B cell (primary cell): ENCODE results near the gene FHDC1. TPM values are rescaled to one million over a fixed set of nuclear protein-coding genes. Genes with fewer than 3 reads are reported as not detected.

Experiments used
- ATAC-seq: fragments of 200-7000 bp; cut with Tn5 transposase; one replicate; pipeline ENCODE4 v1.10.0; 2021; ENCODE audit warnings: low read depth, mild to moderate bottlenecking, moderate number of reproducible peaks, moderate library complexity
- CTCF ChIA-PET: fragments of 350-600 bp; sonication (Branson Sonifier 250); formaldehyde crosslinking; loops from one replicate; lab custom pipeline; 2021; ENCODE audit warnings: antibody characterized with exemption, inconsistent platforms; lab: Charles Lee
- POLR2A ChIA-PET: fragments of 350-600 bp; sonication (Branson Sonifier 250); formaldehyde crosslinking; loops from one replicate; lab custom pipeline; 2021; ENCODE audit warnings: antibody characterized with exemption; lab: Charles Lee
- DNase-seq: peaks from one replicate; pipeline ENCODE4 v3.0.0; 2013
- H2AFZ ChIP-seq: 2 replicates; pipeline ENCODE4 v1.6.1; 2012; ENCODE audit warnings: mild to moderate bottlenecking, low read depth, low read length; ENCODE audit not compliant: insufficient read depth, poor library complexity, severe bottlenecking
- H3K27ac ChIP-seq, 2 donors: 1 replicate in 1 of 2; 2 replicates in 1 of 2; pipeline ENCODE4 v1.5.1; 2012 to 2013; ENCODE audit warnings: low read length in 2 of 2, mild to moderate bottlenecking in 2 of 2, moderate library complexity in 1 of 2
- H3K27me3 ChIP-seq, 4 experiments: fragments of 200-600 bp in 1 of 4; sonication (generic) in 1 of 4; replicated peaks in 1 of 4; 1 replicate in 2 of 4; 2 replicates in 2 of 4; pipeline versions ENCODE4 v1.6.1 to v1.7.0; 2013 to 2016; ENCODE audit warnings: low read length in 3 of 4, mild to moderate bottlenecking in 2 of 4, mixed read lengths in 1 of 4, moderate library complexity in 1 of 4; ENCODE audit not compliant: insufficient read depth in 4 of 4, control insufficient read depth in 3 of 4; ENCODE audit errors: control extremely low read depth in 1 of 4
- H3K36me3 ChIP-seq, 2 experiments: replicated peaks in 1 of 2; 1 replicate in 1 of 2; 2 replicates in 1 of 2; pipeline versions ENCODE4 v1.6.1 to v1.7.1; 2013; ENCODE audit warnings: low read length in 1 of 2; ENCODE audit not compliant: insufficient read depth in 2 of 2, control insufficient read depth in 1 of 2; ENCODE audit errors: control extremely low read depth in 1 of 2, extremely low read depth in 1 of 2
- H3K4me1 ChIP-seq, 2 donors: fragments of 200-600 bp in 1 of 2; sonication (generic) in 1 of 2; 1 replicate in 1 of 2; 2 replicates in 1 of 2; pipeline versions ENCODE4 v1.5.1 to v1.6.1; 2013 to 2017; ENCODE audit warnings: low read length in 2 of 2; ENCODE audit not compliant: control insufficient read depth in 2 of 2, insufficient read depth in 2 of 2
- H3K4me2 ChIP-seq: replicated peaks from 2 replicates; pipeline ENCODE3; 2012; ENCODE audit warnings: mild to moderate bottlenecking, low read depth, low read length; ENCODE audit not compliant: poor library complexity, severe bottlenecking
- H3K4me3 ChIP-seq, 5 experiments: fragments of 200-600 bp in 1 of 5; sonication (generic) in 1 of 5; 1 replicate in 3 of 5; 2 replicates in 2 of 5; pipeline versions ENCODE4 v1.5.1 to v1.7.0; 2011 to 2016; ENCODE audit warnings: low read length in 4 of 5, mild to moderate bottlenecking in 4 of 5, low read depth in 2 of 5, control low read depth in 1 of 5, moderate library complexity in 1 of 5; ENCODE audit not compliant: insufficient read depth in 1 of 5; ENCODE audit errors: control extremely low read depth in 1 of 5, extremely low read depth in 1 of 5
- H3K79me2 ChIP-seq: fragments of 200-600 bp; sonication (generic); one replicate; pipeline ENCODE4 v1.6.0; 2016; ENCODE audit warnings: low read length; ENCODE audit not compliant: control insufficient read depth, insufficient read depth
- H3K9ac ChIP-seq: fragments of 200-600 bp; sonication (generic); 2 replicates; pipeline ENCODE4 v1.6.1; 2017; ENCODE audit warnings: mild to moderate bottlenecking, low read length, moderate library complexity
- H3K9me3 ChIP-seq, 3 donors: one replicate each; pipeline versions ENCODE4 v1.6.1 to v1.7.1; 2013; ENCODE audit warnings: low read length in 2 of 3; ENCODE audit not compliant: control insufficient read depth in 2 of 3, insufficient read depth in 1 of 3; ENCODE audit errors: control extremely low read depth in 1 of 3
- H4K20me1 ChIP-seq: 2 replicates; pipeline ENCODE4 v1.6.0; 2012; ENCODE audit warnings: mild to moderate bottlenecking, low read length; ENCODE audit not compliant: insufficient read depth, control insufficient read depth, poor library complexity, severe bottlenecking
- H3K27ac Mint-ChIP-seq: one replicate; pipeline ENCODE4 v1.8.0; 2021; ENCODE audit warnings: mixed read lengths
- H3K27me3 Mint-ChIP-seq: one replicate; pipeline ENCODE4 v1.8.0; 2021; ENCODE audit warnings: mixed read lengths
- H3K4me1 Mint-ChIP-seq: one replicate; pipeline ENCODE4 v1.8.0; 2021; ENCODE audit warnings: mixed read lengths
- H3K4me3 Mint-ChIP-seq: one replicate; pipeline ENCODE4 v1.8.0; 2021; ENCODE audit warnings: mixed read lengths
- H3K9me3 Mint-ChIP-seq: one replicate; pipeline ENCODE4 v1.8.0; 2022; ENCODE audit warnings: mixed read lengths; ENCODE audit not compliant: insufficient read depth
- EZH2 ChIP-seq: IDR thresholded peaks from 2 replicates; pipeline ENCODE4 v1.6.1; 2012; ENCODE audit warnings: borderline replicate concordance, low read depth, mild to moderate bottlenecking, moderate library complexity, low read length; ENCODE audit not compliant: insufficient read depth, poor library complexity, severe bottlenecking
- WGBS: methylation state at CpG from one replicate; pipeline ENCODE4 v1.1.5; 2013; ENCODE audit warnings: missing lambda C conversion rate; ENCODE audit not compliant: insufficient coverage; 5-methylcytosine and 5-hydroxymethylcytosine counted together
- intact Hi-C: fragments of 100-400 bp; cut with micrococcal nuclease; formaldehyde crosslinking; loops from one replicate; pipeline ENCODE4 v1.10.0; 2022
- polyA plus RNA-seq: library from polyadenylated mRNA; depleted of rRNA; stranded (reverse); fragments of >200 nt; gene quantifications from 2 replicates; pipeline ENCODE4 v1.2.3, GENCODE V29; 2012
- total RNA-seq, 2 donors: library from RNA; stranded (reverse); fragments of 120-200 nt in 1 of 2; gene quantifications; 1 replicate in 1 of 2; 2 replicates in 1 of 2; pipeline versions ENCODE4 v1.2.3 to v1.2.4, GENCODE V29; 2013 to 2022
- TF ChIP-seq, protein P1 (sequence below): fragments of 200-600 bp; IDR thresholded peaks from one replicate; pipeline ENCODE4 v1.8.0; 2022; ENCODE audit warnings: antibody characterized with exemption, mild to moderate bottlenecking

The FHDC1 gene
- total and polyA plus RNA-seq, 2 donors (not counting 1 experiment from before 2014, with no cell fraction given), result 0.13 to 0.57 TPM

DNA sequence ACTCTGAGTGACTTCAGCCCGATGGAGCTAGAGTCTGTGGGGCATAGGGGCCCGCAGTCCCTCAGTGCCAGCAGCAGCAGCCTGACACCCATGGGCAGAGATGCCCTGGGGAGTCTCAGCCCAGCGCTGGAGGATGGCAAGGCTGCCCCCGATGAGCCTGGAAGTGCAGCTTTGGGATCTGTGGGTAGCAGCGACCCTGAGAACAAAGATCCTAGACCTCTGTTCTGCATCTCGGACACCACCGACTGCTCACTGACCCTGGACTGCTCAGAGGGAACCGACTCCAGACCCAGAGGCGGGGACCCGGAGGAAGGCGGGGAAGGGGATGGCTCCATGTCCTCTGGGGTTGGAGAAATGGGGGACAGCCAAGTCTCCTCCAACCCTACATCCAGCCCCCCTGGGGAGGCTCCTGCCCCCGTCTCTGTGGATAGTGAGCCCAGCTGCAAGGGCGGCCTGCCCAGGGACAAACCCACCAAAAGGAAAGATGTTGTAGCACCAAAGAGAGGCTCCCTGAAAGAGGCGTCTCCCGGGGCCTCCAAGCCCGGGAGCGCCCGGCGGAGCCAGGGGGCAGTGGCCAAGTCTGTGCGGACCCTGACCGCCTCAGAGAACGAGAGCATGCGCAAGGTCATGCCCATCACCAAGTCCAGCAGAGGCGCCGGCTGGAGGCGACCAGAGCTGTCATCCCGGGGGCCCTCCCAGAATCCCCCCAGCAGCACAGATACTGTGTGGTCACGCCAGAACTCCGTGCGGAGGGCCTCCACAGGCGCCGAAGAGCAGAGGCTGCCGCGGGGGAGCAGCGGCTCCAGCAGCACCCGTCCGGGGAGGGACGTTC is 39.5 kb downstream of the FHDC1 start:
- intact Hi-C loops, result no loop called here
- H3K9ac ChIP-seq, result no peak overlapping the region
- Mint-ChIP-seq H3K4me3 (no peak overlapping the region), H3K27me3 (no peaks in the 10 kb centered on the region), H3K4me1 (no peaks in the 10 kb centered on the region), H3K9me3 (no peaks in the 10 kb centered on the region), H3K27ac (no peak overlapping the region)
- no peaks in the 10 kb centered on the region for H3K79me2 ChIP-seq
- TF ChIP-seq, protein P1, sequence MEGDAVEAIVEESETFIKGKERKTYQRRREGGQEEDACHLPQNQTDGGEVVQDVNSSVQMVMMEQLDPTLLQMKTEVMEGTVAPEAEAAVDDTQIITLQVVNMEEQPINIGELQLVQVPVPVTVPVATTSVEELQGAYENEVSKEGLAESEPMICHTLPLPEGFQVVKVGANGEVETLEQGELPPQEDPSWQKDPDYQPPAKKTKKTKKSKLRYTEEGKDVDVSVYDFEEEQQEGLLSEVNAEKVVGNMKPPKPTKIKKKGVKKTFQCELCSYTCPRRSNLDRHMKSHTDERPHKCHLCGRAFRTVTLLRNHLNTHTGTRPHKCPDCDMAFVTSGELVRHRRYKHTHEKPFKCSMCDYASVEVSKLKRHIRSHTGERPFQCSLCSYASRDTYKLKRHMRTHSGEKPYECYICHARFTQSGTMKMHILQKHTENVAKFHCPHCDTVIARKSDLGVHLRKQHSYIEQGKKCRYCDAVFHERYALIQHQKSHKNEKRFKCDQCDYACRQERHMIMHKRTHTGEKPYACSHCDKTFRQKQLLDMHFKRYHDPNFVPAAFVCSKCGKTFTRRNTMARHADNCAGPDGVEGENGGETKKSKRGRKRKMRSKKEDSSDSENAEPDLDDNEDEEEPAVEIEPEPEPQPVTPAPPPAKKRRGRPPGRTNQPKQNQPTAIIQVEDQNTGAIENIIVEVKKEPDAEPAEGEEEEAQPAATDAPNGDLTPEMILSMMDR, result no peak
- TF ChIP-seq EZH2, result no peak
- H3K4me2 ChIP-seq, result no peak overlapping the region
- no peak overlapping the region for H3K4me3 ChIP-seq
- no peak for ATAC-seq
- DNase-seq, result no peak
- H3K36me3 ChIP-seq, result no peaks in the 10 kb centered on the region
- no peaks in the 10 kb centered on the region for H3K4me1 ChIP-seq
- ChIA-PET POLR2A (no interaction called here), CTCF (no interaction called here)
- no peaks in the 10 kb centered on the region for H3K27me3 ChIP-seq
- WGBS, result 94% methylated on average over 38 of the region's 38 CpGs
- H3K9me3 ChIP-seq, result no peaks in the 10 kb centered on the region
- no peaks in the 10 kb centered on the region for H4K20me1 ChIP-seq
- H2AFZ ChIP-seq, result no peak overlapping the region
- H3K27ac ChIP-seq, result no peak overlapping the region

DNA sequence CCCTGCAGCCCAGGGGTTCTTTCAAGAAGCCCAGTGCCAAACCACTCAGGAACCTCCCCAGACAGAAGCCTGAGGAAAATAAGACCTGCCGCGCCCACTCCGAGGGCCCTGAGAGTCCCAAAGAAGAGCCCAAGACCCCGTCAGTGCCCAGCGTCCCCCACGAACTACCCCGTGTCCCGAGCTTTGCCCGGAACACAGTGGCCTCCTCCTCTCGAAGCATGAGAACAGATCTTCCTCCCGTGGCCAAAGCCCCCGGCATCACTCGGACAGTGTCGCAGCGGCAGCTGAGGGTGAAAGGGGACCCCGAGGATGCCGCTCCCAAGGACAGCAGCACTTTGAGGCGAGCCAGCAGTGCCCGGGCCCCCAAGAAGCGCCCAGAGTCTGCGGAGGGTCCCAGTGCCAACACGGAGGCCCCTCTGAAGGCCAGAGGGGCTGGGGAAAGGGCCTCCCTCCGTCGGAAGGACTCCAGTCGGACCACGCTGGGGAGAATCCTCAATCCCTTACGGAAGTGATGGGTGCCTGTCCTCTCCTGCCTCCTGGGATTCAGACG is 40.2 kb downstream of the FHDC1 start:
- H3K4me1 Mint-ChIP-seq, result no peaks in the 10 kb centered on the region
- H4K20me1 ChIP-seq, result no peaks in the 10 kb centered on the region
- H3K4me1 ChIP-seq, result no peaks in the 10 kb centered on the region
- no peak overlapping the region for H3K27ac Mint-ChIP-seq
- no peaks in the 10 kb centered on the region for H3K9me3 Mint-ChIP-seq
- peaks cover 4% of the 10 kb centered on the region for H3K27me3 Mint-ChIP-seq
- ChIA-PET POLR2A (no interaction called here), CTCF (no interaction called here)
- no peak overlapping the region for H3K4me3 Mint-ChIP-seq
- ATAC-seq (no peak), DNase-seq (no peak)
- H3K36me3 ChIP-seq, result no peaks in the 10 kb centered on the region
- H3K27ac ChIP-seq, result no peak overlapping the region
- H3K9ac ChIP-seq, result no peak overlapping the region
- intact Hi-C loops, result no loop called here
- H3K9me3 ChIP-seq, result no peaks in the 10 kb centered on the region
- TF ChIP-seq EZH2, result no peak
- TF ChIP-seq, protein P1, result no peak
- H3K4me3 ChIP-seq, result no peak overlapping the region
- no peaks in the 10 kb centered on the region for H3K79me2 ChIP-seq
- H3K27me3 ChIP-seq, result no peaks in the 10 kb centered on the region
- no peak overlapping the region for H2AFZ ChIP-seq
- WGBS, result 92% methylated on average over 28 of the region's 28 CpGs
- no peak overlapping the region for H3K4me2 ChIP-seq
